Epithelial cell of esophagus (primary cell): ENCODE data around the gene NASP.

Experiments used
- DNase-seq: peaks from one replicate; pipeline ENCODE4 v3.0.0; 2010; ENCODE audit warnings: low read depth
- H3K4me3 ChIP-seq: 2 replicates; pipeline ENCODE4 v1.5.1; 2011; ENCODE audit warnings: mild to moderate bottlenecking, low read length, control low read depth
- CTCF ChIP-seq: IDR thresholded peaks from 2 replicates; pipeline ENCODE4 v1.5.1; 2011; ENCODE audit warnings: low read depth, mild to moderate bottlenecking, low read length, control low read depth, inconsistent platforms; ENCODE audit not compliant: insufficient read depth; ENCODE audit errors: missing control alignments

The NASP gene

DNA sequence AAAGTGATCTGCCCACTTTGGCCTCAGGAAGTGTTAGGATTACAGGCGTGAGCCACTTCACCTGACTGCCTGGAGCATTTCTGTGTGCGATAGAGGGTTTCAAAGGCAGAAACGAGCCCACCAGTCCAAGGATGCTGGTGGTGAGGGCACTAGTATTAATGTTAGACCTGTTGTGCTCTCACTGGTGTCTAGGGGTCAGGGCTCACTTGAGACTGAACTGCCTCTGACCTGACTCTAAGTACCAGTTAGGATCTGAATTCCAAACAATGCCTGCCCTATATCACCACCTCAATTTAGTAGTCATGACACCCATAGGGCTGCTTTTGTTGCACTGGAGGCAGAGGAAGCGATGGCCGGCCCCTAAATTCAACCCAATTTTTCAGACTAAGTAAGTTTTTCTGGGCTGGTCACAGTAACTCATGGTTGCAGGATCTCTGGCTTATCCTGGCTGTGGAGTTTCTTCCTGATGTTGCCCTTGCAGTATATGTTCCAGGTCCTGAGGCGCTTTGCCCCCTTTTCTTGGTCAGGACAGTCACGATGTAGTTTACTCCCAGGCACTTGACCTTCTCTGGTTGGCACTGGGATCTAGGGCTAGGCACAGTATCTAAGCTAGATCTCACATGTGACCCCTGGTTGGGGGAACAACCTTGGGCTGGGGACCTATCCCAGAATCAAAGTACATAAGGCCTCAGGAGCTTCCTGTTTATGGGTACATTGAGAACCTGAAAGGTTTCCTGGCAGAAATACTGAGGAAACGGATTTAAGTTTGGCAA, 35.5 kb downstream of the NASP start:
- H3K4me3 ChIP-seq = no peak overlapping the region
- TF ChIP-seq CTCF = no peak
- no peak for DNase-seq

GRCh38 chr1:45620588-45621500, 37.0 kb downstream of the NASP start:
- no peak for DNase-seq
- TF ChIP-seq CTCF = no peak
- H3K4me3 ChIP-seq = no peak overlapping the region

DNA sequence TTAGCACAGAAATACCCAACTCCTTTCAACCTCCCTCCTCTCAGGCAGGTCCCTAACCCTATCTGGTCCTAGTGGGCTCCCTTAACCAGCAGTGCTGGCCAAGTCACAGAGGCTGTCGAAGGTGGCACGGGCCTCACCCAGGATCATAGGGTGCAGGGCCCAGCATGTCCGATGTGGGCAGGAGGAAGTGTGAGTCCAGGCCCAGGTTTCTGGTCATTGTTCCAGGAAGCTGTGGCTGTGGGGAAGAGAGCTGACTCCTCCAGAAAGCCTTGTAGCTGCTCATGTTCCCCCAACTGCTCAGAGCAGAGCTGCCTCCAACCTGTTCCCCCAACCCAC, 37.6 kb downstream of the NASP start:
- no peak for DNase-seq
- no peak overlapping the region for H3K4me3 ChIP-seq
- TF ChIP-seq CTCF = no peak

GRCh38 chr1:45621895-45622523, 38.2 kb downstream of the NASP start:
- no peak overlapping the region for H3K4me3 ChIP-seq
- TF ChIP-seq CTCF = no peak
- no peak for DNase-seq

GRCh38 chr1:45622524-45623394, 38.9 kb downstream of the NASP start:
- no peak overlapping the region for H3K4me3 ChIP-seq

More at GRCh38 chr1:45622524-45623394, 38.9 kb downstream of the NASP start:
- no peak for DNase-seq
- TF ChIP-seq CTCF = no peak
